Measurements from ENCODE around the gene CCDC148. TPM values are rescaled to one million over a fixed set of nuclear protein-coding genes. Genes with fewer than 3 reads are reported as not detected.

The CCDC148 gene
- polyA plus RNA-seq, 2 of the 4 experiments (the other 2 are of a cell fraction), result 0.41 to 0.85 TPM

GRCh38 chr2:158457092-158457825, 706 bp upstream of the CCDC148 start (continued):
- TF ChIP-seq, protein P1, sequence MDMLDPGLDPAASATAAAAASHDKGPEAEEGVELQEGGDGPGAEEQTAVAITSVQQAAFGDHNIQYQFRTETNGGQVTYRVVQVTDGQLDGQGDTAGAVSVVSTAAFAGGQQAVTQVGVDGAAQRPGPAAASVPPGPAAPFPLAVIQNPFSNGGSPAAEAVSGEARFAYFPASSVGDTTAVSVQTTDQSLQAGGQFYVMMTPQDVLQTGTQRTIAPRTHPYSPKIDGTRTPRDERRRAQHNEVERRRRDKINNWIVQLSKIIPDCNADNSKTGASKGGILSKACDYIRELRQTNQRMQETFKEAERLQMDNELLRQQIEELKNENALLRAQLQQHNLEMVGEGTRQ (IDR thresholded peaks at IDR 0.05), result no peak
- TF ChIP-seq HOXB13 (CRISPR knock-in tag; IDR thresholded peaks at IDR 0.05; ENCODE audit: low read depth) (no peak), HES2 (IDR thresholded peaks at IDR 0.05) (no peak), KDM5A (IDR thresholded peaks at IDR 0.05) (no peak), GATA3 (IDR thresholded peaks at IDR 0.05; ENCODE audit: borderline replicate concordance) (no peak), BCL3 (IDR thresholded peaks at IDR 0.05) (no peak), FOXS1 (CRISPR knock-in tag; IDR thresholded peaks at IDR 0.05) (no peak), PHF8 (IDR thresholded peaks at IDR 0.05; ENCODE audit: borderline replicate concordance, low read depth) (peak; percentile 15; the same call in 1 of the 2 replicates), CHD2 (IDR thresholded peaks at IDR 0.05; ENCODE audit: low read length, partially characterized antibody) (no peak), ZC3H11A (IDR thresholded peaks at IDR 0.05) (no peak), SREBF2 (IDR thresholded peaks at IDR 0.05) (no peak), EHMT2 (IDR thresholded peaks at IDR 0.05; ENCODE audit: low read depth) (no peak), RCOR1 (IDR thresholded peaks at IDR 0.05; ENCODE audit: low read depth, low read length) (no peak), E2F6 (IDR thresholded peaks at IDR 0.05; ENCODE audit: borderline replicate concordance, low read depth) (no peak), SMC3 (IDR thresholded peaks at IDR 0.05) (no peak; the same call in 2 of the 3 replicates), KDM1A (IDR thresholded peaks at IDR 0.05; ENCODE audit: low read depth) (no peak), ESRRA (IDR thresholded peaks at IDR 0.05; ENCODE audit: borderline replicate concordance, low read length) (no peak), HOXB5 (CRISPR knock-in tag; IDR thresholded peaks at IDR 0.05) (no peak), RARB (CRISPR knock-in tag; IDR thresholded peaks at IDR 0.05) (no peak), JUNB (IDR thresholded peaks at IDR 0.05) (no peak), MYC (IDR thresholded peaks at IDR 0.05; ENCODE audit: borderline replicate concordance, low read length) (peak; percentile 85; the same call in 1 of the 2 replicates), EHF (CRISPR knock-in tag; IDR thresholded peaks at IDR 0.05) (no peak), CHD4 (IDR thresholded peaks at IDR 0.05; ENCODE audit: borderline replicate concordance) (no peak), POLR2A (IDR thresholded peaks at IDR 0.05; ENCODE audit: low read length) (peak; percentile 38; the same call in 1 of the 2 replicates), NR3C1 (IDR thresholded peaks at IDR 0.05) (no peak), MAFK (IDR thresholded peaks at IDR 0.05; ENCODE audit: partially characterized antibody) (no peak), ZNF302 (CRISPR knock-in tag; IDR thresholded peaks at IDR 0.05) (no peak), CBX2 (IDR thresholded peaks at IDR 0.05; ENCODE audit: borderline replicate concordance, low read depth) (no peak), RNF2 (IDR thresholded peaks at IDR 0.05; ENCODE audit: borderline replicate concordance, low read depth) (peak; percentile 36; the same call in 1 of the 2 replicates)
- TF ChIP-seq, protein P2, sequence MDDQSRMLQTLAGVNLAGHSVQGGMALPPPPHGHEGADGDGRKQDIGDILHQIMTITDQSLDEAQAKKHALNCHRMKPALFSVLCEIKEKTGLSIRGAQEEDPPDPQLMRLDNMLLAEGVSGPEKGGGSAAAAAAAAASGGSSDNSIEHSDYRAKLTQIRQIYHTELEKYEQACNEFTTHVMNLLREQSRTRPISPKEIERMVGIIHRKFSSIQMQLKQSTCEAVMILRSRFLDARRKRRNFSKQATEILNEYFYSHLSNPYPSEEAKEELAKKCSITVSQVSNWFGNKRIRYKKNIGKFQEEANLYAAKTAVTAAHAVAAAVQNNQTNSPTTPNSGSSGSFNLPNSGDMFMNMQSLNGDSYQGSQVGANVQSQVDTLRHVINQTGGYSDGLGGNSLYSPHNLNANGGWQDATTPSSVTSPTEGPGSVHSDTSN (IDR thresholded peaks at IDR 0.05), result no peak
- TF ChIP-seq, protein P3, sequence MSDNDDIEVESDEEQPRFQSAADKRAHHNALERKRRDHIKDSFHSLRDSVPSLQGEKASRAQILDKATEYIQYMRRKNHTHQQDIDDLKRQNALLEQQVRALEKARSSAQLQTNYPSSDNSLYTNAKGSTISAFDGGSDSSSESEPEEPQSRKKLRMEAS (IDR thresholded peaks at IDR 0.05), result peak; percentile 74
- TF ChIP-seq, protein P4, sequence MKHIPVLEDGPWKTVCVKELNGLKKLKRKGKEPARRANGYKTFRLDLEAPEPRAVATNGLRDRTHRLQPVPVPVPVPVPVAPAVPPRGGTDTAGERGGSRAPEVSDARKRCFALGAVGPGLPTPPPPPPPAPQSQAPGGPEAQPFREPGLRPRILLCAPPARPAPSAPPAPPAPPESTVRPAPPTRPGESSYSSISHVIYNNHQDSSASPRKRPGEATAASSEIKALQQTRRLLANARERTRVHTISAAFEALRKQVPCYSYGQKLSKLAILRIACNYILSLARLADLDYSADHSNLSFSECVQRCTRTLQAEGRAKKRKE (CRISPR knock-in tag; IDR thresholded peaks at IDR 0.05; ENCODE audit: low read depth), result no peak
